HEK293 (cell line): ENCODE measurements around the gene KLHDC8B.

Experiments
- CTCF ChIP-seq: fragments of 450-650 bp; formaldehyde crosslinking; IDR thresholded peaks from 2 replicates; pipeline ENCODE4 v1.5.1; 2016; ENCODE audit warnings: missing biosample characterization, missing genetic modification characterization
- KLF1 ChIP-seq: fragments of 450-650 bp; formaldehyde crosslinking; IDR thresholded peaks from 2 replicates; pipeline ENCODE4 v1.5.1; 2016; ENCODE audit warnings: missing biosample characterization, missing genetic modification characterization
- KLF9 ChIP-seq: fragments of 450-650 bp; formaldehyde crosslinking; IDR thresholded peaks from 2 replicates; pipeline ENCODE4 v1.5.1; 2016; ENCODE audit warnings: missing biosample characterization, missing genetic modification characterization, low read depth
- YY1 ChIP-seq: fragments of 450-650 bp; formaldehyde crosslinking; IDR thresholded peaks from 2 replicates; pipeline ENCODE4 v1.5.1; 2018; ENCODE audit warnings: missing biosample characterization, missing genetic modification characterization
- ZFP37 ChIP-seq: fragments of 450-650 bp; formaldehyde crosslinking; IDR thresholded peaks from 2 replicates; pipeline ENCODE4 v1.5.1; 2016; ENCODE audit warnings: missing biosample characterization, missing genetic modification characterization
- ZNF18 ChIP-seq: fragments of 450-650 bp; formaldehyde crosslinking; IDR thresholded peaks from 2 replicates; pipeline ENCODE4 v1.5.1; 2016; ENCODE audit warnings: missing biosample characterization, missing genetic modification characterization
- ZNF423 ChIP-seq: fragments of 450-650 bp; formaldehyde crosslinking; IDR thresholded peaks from 2 replicates; pipeline ENCODE4 v1.5.1; 2016; ENCODE audit warnings: missing biosample characterization, missing genetic modification characterization
- ZNF776 ChIP-seq: fragments of 450-650 bp; formaldehyde crosslinking; IDR thresholded peaks from 2 replicates; pipeline ENCODE4 v1.5.0; 2017; ENCODE audit warnings: missing biosample characterization, missing genetic modification characterization, borderline replicate concordance
- TF ChIP-seq, protein P1 (sequence below): fragments of 450-650 bp; IDR thresholded peaks from 2 replicates; pipeline ENCODE4 v1.5.1; 2018; ENCODE audit warnings: missing biosample characterization, mild to moderate bottlenecking, missing genetic modification characterization
- TF ChIP-seq, protein P2 (sequence below): fragments of 450-650 bp; formaldehyde crosslinking; IDR thresholded peaks from 2 replicates; pipeline ENCODE4 v1.5.1; 2016; ENCODE audit warnings: missing biosample characterization, missing genetic modification characterization
- TF ChIP-seq, protein P3 (sequence below): fragments of 450-650 bp; formaldehyde crosslinking; IDR thresholded peaks from 2 replicates; pipeline ENCODE4 v1.5.1; 2016; ENCODE audit warnings: missing biosample characterization, missing genetic modification characterization

GRCh38 chr3:49174397-49174985 is 3.1 kb downstream of the KLHDC8B start:
- TF ChIP-seq, protein P1, sequence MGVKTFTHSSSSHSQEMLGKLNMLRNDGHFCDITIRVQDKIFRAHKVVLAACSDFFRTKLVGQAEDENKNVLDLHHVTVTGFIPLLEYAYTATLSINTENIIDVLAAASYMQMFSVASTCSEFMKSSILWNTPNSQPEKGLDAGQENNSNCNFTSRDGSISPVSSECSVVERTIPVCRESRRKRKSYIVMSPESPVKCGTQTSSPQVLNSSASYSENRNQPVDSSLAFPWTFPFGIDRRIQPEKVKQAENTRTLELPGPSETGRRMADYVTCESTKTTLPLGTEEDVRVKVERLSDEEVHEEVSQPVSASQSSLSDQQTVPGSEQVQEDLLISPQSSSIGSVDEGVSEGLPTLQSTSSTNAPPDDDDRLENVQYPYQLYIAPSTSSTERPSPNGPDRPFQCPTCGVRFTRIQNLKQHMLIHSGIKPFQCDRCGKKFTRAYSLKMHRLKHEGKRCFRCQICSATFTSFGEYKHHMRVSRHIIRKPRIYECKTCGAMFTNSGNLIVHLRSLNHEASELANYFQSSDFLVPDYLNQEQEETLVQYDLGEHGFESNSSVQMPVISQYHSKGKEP, result no peak
- TF ChIP-seq CTCF (no peak), ZNF776 (tag by site-specific recombination) (no peak), ZNF423 (no peak), KLF9 (no peak), ZNF18 (no peak), YY1 (tag by site-specific recombination) (no peak), KLF1 (tag by site-specific recombination) (no peak), ZFP37 (tag by site-specific recombination) (no peak)
- TF ChIP-seq, protein P2, sequence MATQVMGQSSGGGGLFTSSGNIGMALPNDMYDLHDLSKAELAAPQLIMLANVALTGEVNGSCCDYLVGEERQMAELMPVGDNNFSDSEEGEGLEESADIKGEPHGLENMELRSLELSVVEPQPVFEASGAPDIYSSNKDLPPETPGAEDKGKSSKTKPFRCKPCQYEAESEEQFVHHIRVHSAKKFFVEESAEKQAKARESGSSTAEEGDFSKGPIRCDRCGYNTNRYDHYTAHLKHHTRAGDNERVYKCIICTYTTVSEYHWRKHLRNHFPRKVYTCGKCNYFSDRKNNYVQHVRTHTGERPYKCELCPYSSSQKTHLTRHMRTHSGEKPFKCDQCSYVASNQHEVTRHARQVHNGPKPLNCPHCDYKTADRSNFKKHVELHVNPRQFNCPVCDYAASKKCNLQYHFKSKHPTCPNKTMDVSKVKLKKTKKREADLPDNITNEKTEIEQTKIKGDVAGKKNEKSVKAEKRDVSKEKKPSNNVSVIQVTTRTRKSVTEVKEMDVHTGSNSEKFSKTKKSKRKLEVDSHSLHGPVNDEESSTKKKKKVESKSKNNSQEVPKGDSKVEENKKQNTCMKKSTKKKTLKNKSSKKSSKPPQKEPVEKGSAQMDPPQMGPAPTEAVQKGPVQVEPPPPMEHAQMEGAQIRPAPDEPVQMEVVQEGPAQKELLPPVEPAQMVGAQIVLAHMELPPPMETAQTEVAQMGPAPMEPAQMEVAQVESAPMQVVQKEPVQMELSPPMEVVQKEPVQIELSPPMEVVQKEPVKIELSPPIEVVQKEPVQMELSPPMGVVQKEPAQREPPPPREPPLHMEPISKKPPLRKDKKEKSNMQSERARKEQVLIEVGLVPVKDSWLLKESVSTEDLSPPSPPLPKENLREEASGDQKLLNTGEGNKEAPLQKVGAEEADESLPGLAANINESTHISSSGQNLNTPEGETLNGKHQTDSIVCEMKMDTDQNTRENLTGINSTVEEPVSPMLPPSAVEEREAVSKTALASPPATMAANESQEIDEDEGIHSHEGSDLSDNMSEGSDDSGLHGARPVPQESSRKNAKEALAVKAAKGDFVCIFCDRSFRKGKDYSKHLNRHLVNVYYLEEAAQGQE (tag by site-specific recombination), result no peak
- TF ChIP-seq, protein P3, sequence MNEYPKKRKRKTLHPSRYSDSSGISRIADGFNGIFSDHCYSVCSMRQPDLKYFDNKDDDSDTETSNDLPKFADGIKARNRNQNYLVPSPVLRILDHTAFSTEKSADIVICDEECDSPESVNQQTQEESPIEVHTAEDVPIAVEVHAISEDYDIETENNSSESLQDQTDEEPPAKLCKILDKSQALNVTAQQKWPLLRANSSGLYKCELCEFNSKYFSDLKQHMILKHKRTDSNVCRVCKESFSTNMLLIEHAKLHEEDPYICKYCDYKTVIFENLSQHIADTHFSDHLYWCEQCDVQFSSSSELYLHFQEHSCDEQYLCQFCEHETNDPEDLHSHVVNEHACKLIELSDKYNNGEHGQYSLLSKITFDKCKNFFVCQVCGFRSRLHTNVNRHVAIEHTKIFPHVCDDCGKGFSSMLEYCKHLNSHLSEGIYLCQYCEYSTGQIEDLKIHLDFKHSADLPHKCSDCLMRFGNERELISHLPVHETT (tag by site-specific recombination), result no peak
